GM12878 (cell line): ENCODE results near the gene GARIN5A. TPM values are rescaled to one million over a fixed set of nuclear protein-coding genes. Genes with fewer than 3 reads are reported as not detected.

Experiments
- ATAC-seq: fragments of 200-7000 bp; cut with Tn5 transposase; 3 replicates; pipeline ENCODE4 v1.9.1; 2020; ENCODE audit warnings: mild to moderate bottlenecking, moderate library complexity
- BruUV-seq: library from RNA; stranded (reverse); fragments of 400-500 nt; replicated peaks from 2 replicates; lab custom pipeline; 2021; lab: Mats Ljungman, UMichigan
- CTCF ChIA-PET: fragments of 300-600 bp; sonication (Branson Sonifier 250); formaldehyde crosslinking; extraction: SDS; loops from one replicate; lab custom pipeline; 2021; ENCODE audit warnings: inconsistent platforms; lab: Yijun Ruan, JAX
- POLR2A ChIA-PET: fragments of 350-600 bp; formaldehyde crosslinking; extraction: SDS; loops from one replicate; lab custom pipeline; 2021; ENCODE audit warnings: inconsistent platforms; lab: Charles Lee
- RAD21 ChIA-PET: fragments of 300-600 bp; sonication (Branson Sonifier 250); formaldehyde crosslinking; loops from one replicate; lab custom pipeline; 2023; ENCODE audit warnings: antibody characterized with exemption; ENCODE audit not compliant: unreplicated experiment; lab: Charles Lee
- SMC1A ChIA-PET: fragments of 300-600 bp; sonication (Branson Sonifier 250); formaldehyde crosslinking; loops from one replicate; lab custom pipeline; 2023; ENCODE audit not compliant: unreplicated experiment, uncharacterized antibody; lab: Charles Lee
- DNase-seq: peaks from one replicate; pipeline ENCODE4 v3.0.0-alpha.2; 2011; ENCODE audit warnings: low read depth, low spot score
- FAIRE-seq: peaks from 3 replicates; lab custom pipeline; 2011; peaks lifted over from hg19 to GRCh38; lab: Jason Lieb, UNC
- H2AFZ ChIP-seq: 2 replicates; pipeline ENCODE4 v1.6.0; 2011; ENCODE audit warnings: low read depth, low read length, control low read depth; ENCODE audit not compliant: control insufficient read depth
- H3K27ac ChIP-seq: 2 replicates; pipeline ENCODE4 v1.5.1; 2011; ENCODE audit warnings: control low read depth; ENCODE audit not compliant: control insufficient read depth, insufficient read depth
- H3K27me3 ChIP-seq, 2 experiments: replicated peaks in 1 of 2; 2 replicates each; pipeline versions ENCODE4 v1.6.0 to v1.6.1; 2011; ENCODE audit warnings: low read length in 1 of 2; ENCODE audit not compliant: control insufficient read depth in 2 of 2, insufficient read depth in 2 of 2
- H3K36me3 ChIP-seq, 2 experiments: 2 replicates each; pipeline ENCODE4 v1.5.1; 2011; ENCODE audit warnings: low read length in 1 of 2; ENCODE audit not compliant: control insufficient read depth in 2 of 2, insufficient read depth in 2 of 2
- H3K4me1 ChIP-seq: 2 replicates; pipeline ENCODE4 v1.6.1; 2011; ENCODE audit warnings: mild to moderate bottlenecking, low read length, moderate library complexity, mixed read lengths; ENCODE audit not compliant: control insufficient read depth, insufficient read depth
- H3K4me2 ChIP-seq: 2 replicates; pipeline ENCODE4 v1.6.0; 2011; ENCODE audit warnings: control low read depth; ENCODE audit not compliant: control insufficient read depth, insufficient read depth
- H3K4me3 ChIP-seq: fragments of 200-600 bp; sonication (generic); 2 replicates; pipeline ENCODE4 v1.5.1; 2016
- H3K79me2 ChIP-seq: 2 replicates; pipeline ENCODE4 v1.6.0; 2011; ENCODE audit warnings: low read length; ENCODE audit not compliant: control insufficient read depth, insufficient read depth
- H3K9ac ChIP-seq: 2 replicates; pipeline ENCODE4 v1.8.0; 2011; ENCODE audit warnings: low read length, control low read depth, mixed read lengths; ENCODE audit not compliant: control insufficient read depth, insufficient read depth
- H3K9me3 ChIP-seq: replicated peaks from 3 replicates; pipeline ENCODE4 v1.5.1; 2011; ENCODE audit warnings: mild to moderate bottlenecking, low read length; ENCODE audit not compliant: control insufficient read depth, insufficient read depth
- H4K20me1 ChIP-seq: 2 replicates; pipeline ENCODE4 v1.6.0; 2011; ENCODE audit not compliant: control insufficient read depth, insufficient read depth
- BRCA1 ChIP-seq: IDR thresholded peaks from 2 replicates; pipeline ENCODE4 v1.6.1; 2011; ENCODE audit warnings: low read depth, low read length, improper control_type of control experiment
- CHD1 ChIP-seq: IDR thresholded peaks from 2 replicates; pipeline ENCODE4 v1.6.1; 2012; ENCODE audit warnings: low read depth, low read length, improper control_type of control experiment
- CTCF ChIP-seq, 3 experiments: IDR thresholded peaks in 2 of 3; conservative IDR thresholded peaks in 1 of 3; 2 replicates each; pipeline ENCODE4 v1.5.1; 2011; ENCODE audit warnings: low read depth in 3 of 3, low read length in 3 of 3, mild to moderate bottlenecking in 3 of 3, control low read depth in 2 of 3, moderate library complexity in 2 of 3, inconsistent platforms in 1 of 3, mixed read lengths in 1 of 3; ENCODE audit not compliant: control insufficient read depth in 2 of 3, insufficient read depth in 1 of 3; ENCODE audit errors: extremely low read depth in 1 of 3
- DPF2 ChIP-seq: fragments of 450-650 bp; IDR thresholded peaks from 2 replicates; pipeline ENCODE4 v1.6.1; 2017; ENCODE audit warnings: mild to moderate bottlenecking
- HDGF ChIP-seq: fragments of 450-650 bp; IDR thresholded peaks from 2 replicates; pipeline ENCODE4 v1.6.1; 2016; ENCODE audit warnings: antibody characterized with exemption
- IKZF1 ChIP-seq: fragments of 450-650 bp; conservative IDR thresholded peaks from 2 replicates; pipeline ENCODE4 v1.6.1; 2017; ENCODE audit warnings: antibody characterized with exemption, mild to moderate bottlenecking
- LARP7 ChIP-seq: fragments of 450-650 bp; IDR thresholded peaks from 2 replicates; pipeline ENCODE4 v1.6.1; 2017; ENCODE audit warnings: mild to moderate bottlenecking
- MEF2B ChIP-seq: fragments of 450-650 bp; IDR thresholded peaks from 2 replicates; pipeline ENCODE4 v1.6.1; 2018; ENCODE audit warnings: mild to moderate bottlenecking, moderate library complexity; ENCODE audit not compliant: partially characterized antibody, poor library complexity, severe bottlenecking
- MYC ChIP-seq: IDR thresholded peaks from 2 replicates; pipeline ENCODE4 v1.6.1; 2011; ENCODE audit warnings: mild to moderate bottlenecking, low read length, moderate library complexity, inconsistent platforms; ENCODE audit not compliant: insufficient read depth, insufficient replicate concordance, insufficient read length, severe bottlenecking
- POLR2AphosphoS2 ChIP-seq: IDR thresholded peaks from 2 replicates; pipeline ENCODE4 v1.6.1; 2011; ENCODE audit warnings: low read depth, mild to moderate bottlenecking, low read length, improper control_type of control experiment, moderate library complexity
- SMARCA5 ChIP-seq: fragments of 450-650 bp; IDR thresholded peaks from 2 replicates; pipeline ENCODE4 v1.6.1; 2017; ENCODE audit warnings: mild to moderate bottlenecking
- STAT1 ChIP-seq: fragments of 450-650 bp; conservative IDR thresholded peaks from 2 replicates; pipeline ENCODE4 v1.6.1; 2014; ENCODE audit warnings: antibody characterized with exemption, mild to moderate bottlenecking
- WGBS: methylation state at CpG from one replicate; pipeline ENCODE4 v1.1.6; 2016; ENCODE audit warnings: low lambda C conversion rate; ENCODE audit not compliant: insufficient replicate concordance, insufficient coverage; ENCODE audit errors: missing lambda C conversion rate; 5-methylcytosine and 5-hydroxymethylcytosine counted together
- in situ Hi-C: fragments of 300-500 bp; cut with MboI; formaldehyde crosslinking; loops from 9 replicates; pipeline ENCODE4 v1.14.3; 2018; ENCODE audit warnings: mixed read lengths
- intact Hi-C: fragments of 100-400 bp; cut with micrococcal nuclease; formaldehyde crosslinking; loops from one replicate; pipeline ENCODE4 v1.14.2; 2022; ENCODE audit not compliant: unreplicated experiment
- polyA plus RNA-seq, 11 experiments: library from polyadenylated mRNA; depleted of rRNA in 4 of 11; unstranded in 6 of 11; stranded (reverse) in 5 of 11; fragments of >200 nt; fragmentation: Nextera tagmentation in 4 of 11; fragmentation: Illumina TruSeq in 1 of 11; extraction: Ambion mirVana in 4 of 11; extraction: Trizol in 1 of 11; gene quantifications; 1 replicate in 1 of 11; 2 replicates in 10 of 11; pipeline versions ENCODE4 v1.2.1 to v1.2.3, GENCODE V29; 2011 to 2016; ENCODE audit warnings: inconsistent platforms in 2 of 11, missing spikeins in 2 of 11, low read depth in 1 of 11
- total RNA-seq, 4 experiments: library from RNA; depleted of rRNA in 3 of 4; stranded (reverse); fragments of >200 nt in 3 of 4; fragmentation: Illumina TruSeq in 1 of 4; extraction: Trizol in 1 of 4; gene quantifications; 2 replicates each; pipeline versions ENCODE4 v1.2.1 to v1.2.3, GENCODE V29; 2013 to 2021
- TF ChIP-seq, protein P1 (sequence below): IDR thresholded peaks from 2 replicates; pipeline ENCODE4 v1.6.1; 2012; ENCODE audit warnings: low read depth, low read length, improper control_type of control experiment
- TF ChIP-seq, protein P2 (sequence below): fragments of 450-650 bp; IDR thresholded peaks from 2 replicates; pipeline ENCODE4 v1.6.1; 2014; ENCODE audit warnings: mild to moderate bottlenecking

GARIN5A gene
- total and polyA plus RNA-seq, 10 of the 15 experiments (the other 5 are each of a cell fraction or from before 2014, with no cell fraction given) = 0.18 to 1.2 (median 0.24) TPM; not detected in 6

- intact Hi-C loops (no loop called here), in situ Hi-C loops (no loop called here)
- ATAC-seq (no peak), DNase-seq (no peak), FAIRE-seq (no peak)
- ChIA-PET RAD21 (no interaction called here), SMC1A (no interaction called here), CTCF (no interaction called here), POLR2A (no interaction called here)
- TF ChIP-seq CTCF (IDR thresholded peaks at IDR 0.05 in 2 of 3, conservative IDR thresholded peaks at IDR 0.05 in 1 of 3; ENCODE audit: control insufficient read depth in 2 of 3, extremely low read depth in 1 of 3, insufficient read depth in 1 of 3, low read depth in 3 of 3, low read length in 3 of 3) (no peak), BRCA1 (no peak), DPF2 (no peak), LARP7 (no peak), MEF2B (no peak), CHD1 (no peak), SMARCA5 (no peak), STAT1 (no peak), MYC (no peak), HDGF (no peak), IKZF1 (no peak), POLR2AphosphoS2 (no peak)
- TF ChIP-seq, protein P1, sequence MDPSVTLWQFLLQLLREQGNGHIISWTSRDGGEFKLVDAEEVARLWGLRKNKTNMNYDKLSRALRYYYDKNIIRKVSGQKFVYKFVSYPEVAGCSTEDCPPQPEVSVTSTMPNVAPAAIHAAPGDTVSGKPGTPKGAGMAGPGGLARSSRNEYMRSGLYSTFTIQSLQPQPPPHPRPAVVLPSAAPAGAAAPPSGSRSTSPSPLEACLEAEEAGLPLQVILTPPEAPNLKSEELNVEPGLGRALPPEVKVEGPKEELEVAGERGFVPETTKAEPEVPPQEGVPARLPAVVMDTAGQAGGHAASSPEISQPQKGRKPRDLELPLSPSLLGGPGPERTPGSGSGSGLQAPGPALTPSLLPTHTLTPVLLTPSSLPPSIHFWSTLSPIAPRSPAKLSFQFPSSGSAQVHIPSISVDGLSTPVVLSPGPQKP = no peak
- TF ChIP-seq, protein P2, sequence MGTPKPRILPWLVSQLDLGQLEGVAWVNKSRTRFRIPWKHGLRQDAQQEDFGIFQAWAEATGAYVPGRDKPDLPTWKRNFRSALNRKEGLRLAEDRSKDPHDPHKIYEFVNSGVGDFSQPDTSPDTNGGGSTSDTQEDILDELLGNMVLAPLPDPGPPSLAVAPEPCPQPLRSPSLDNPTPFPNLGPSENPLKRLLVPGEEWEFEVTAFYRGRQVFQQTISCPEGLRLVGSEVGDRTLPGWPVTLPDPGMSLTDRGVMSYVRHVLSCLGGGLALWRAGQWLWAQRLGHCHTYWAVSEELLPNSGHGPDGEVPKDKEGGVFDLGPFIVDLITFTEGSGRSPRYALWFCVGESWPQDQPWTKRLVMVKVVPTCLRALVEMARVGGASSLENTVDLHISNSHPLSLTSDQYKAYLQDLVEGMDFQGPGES = no peak
- Histone ChIP-seq H3K9me3 (no peaks in the 10 kb centered on the region), H3K27me3 (no peaks in the 10 kb centered on the region), H3K4me1 (peaks cover 3% of the 10 kb centered on the region; the same call in 1 of the 2 replicates), H3K79me2 (no peaks in the 10 kb centered on the region), H2AFZ (no peak overlapping the region), H3K27ac (no peak overlapping the region), H3K9ac (no peak overlapping the region), H4K20me1 (no peaks in the 10 kb centered on the region), H3K36me3 (no peaks in the 10 kb centered on the region), H3K4me3 (no peak overlapping the region), H3K4me2 (no peak overlapping the region)
- BruUV-seq = no TSS peak
- WGBS = 67% methylated on average over 3 of the region's 10 CpGs
These were observed 30.1 kb upstream of the GARIN5A start for GRCh38 chr19:50506700-50507099.
